K562 (cell line): ENCODE data around the gene TGFBR1. TPM values are rescaled to one million over a fixed set of nuclear protein-coding genes. Genes with fewer than 3 reads are reported as not detected.

ENCODE experiments used
- ATF1 ChIP-seq, 2 experiments: fragments of 450-650 bp in 1 of 2; IDR thresholded peaks; 2 replicates each; pipeline ENCODE4 v1.6.1; 2016; ENCODE audit warnings: missing compliant biosample characterization in 1 of 2, missing genetic modification characterization in 1 of 2
- CREB3 ChIP-seq: fragments of 450-650 bp; conservative IDR thresholded peaks from 2 replicates; pipeline ENCODE4 v1.6.1; 2016; ENCODE audit warnings: missing genetic modification characterization, low read depth, mild to moderate bottlenecking, missing compliant biosample characterization, moderate library complexity
- CTCF ChIP-seq, 3 experiments: IDR thresholded peaks in 2 of 3; conservative IDR thresholded peaks in 1 of 3; 2 replicates each; pipeline ENCODE4 v1.5.1; 2011 to 2012; ENCODE audit warnings: low read length in 3 of 3, mild to moderate bottlenecking in 3 of 3, control low read depth in 2 of 3, improper control_type of control experiment in 1 of 3, inconsistent platforms in 1 of 3, low read depth in 1 of 3, mixed read lengths in 1 of 3, moderate library complexity in 1 of 3; ENCODE audit not compliant: insufficient read depth in 2 of 3
- DACH1 ChIP-seq: fragments of 450-650 bp; IDR thresholded peaks from 2 replicates; pipeline ENCODE4 v1.6.1; 2018; ENCODE audit not compliant: partially characterized antibody
- LARP7 ChIP-seq: fragments of 450-650 bp; IDR thresholded peaks from 2 replicates; pipeline ENCODE4 v1.6.1; 2016
- MAFK ChIP-seq: IDR thresholded peaks from 2 replicates; pipeline ENCODE4 v1.6.1; 2011; ENCODE audit warnings: low read length, improper control_type of control experiment
- NUFIP1 ChIP-seq: fragments of 450-650 bp; IDR thresholded peaks from 2 replicates; pipeline ENCODE4 v1.6.1; 2018; ENCODE audit not compliant: partially characterized antibody
- PRDM10 ChIP-seq: fragments of 450-650 bp; IDR thresholded peaks from 2 replicates; pipeline ENCODE4 v1.6.1; 2018; ENCODE audit not compliant: partially characterized antibody
- SMAD4 ChIP-seq: fragments of 250-450 bp; sonication (Bioruptor Pico); conservative IDR thresholded peaks from 2 replicates; pipeline ENCODE4 v1.8.0; 2021; ENCODE audit warnings: inconsistent platforms, mild to moderate bottlenecking, moderate library complexity
- SMC3 ChIP-seq: conservative IDR thresholded peaks from 2 replicates; pipeline ENCODE4 v1.6.1; 2011; ENCODE audit warnings: low read depth, low read length, improper control_type of control experiment; ENCODE audit not compliant: insufficient read depth
- TAF15 ChIP-seq: fragments of 200-400 bp; formaldehyde crosslinking; IDR thresholded peaks from 2 replicates; pipeline ENCODE4 v1.6.1; 2017; ENCODE audit warnings: mild to moderate bottlenecking, low read depth, low read length, moderate library complexity
- ZNF134 ChIP-seq: fragments of 250-450 bp; sonication (Bioruptor Pico); conservative IDR thresholded peaks from 2 replicates; pipeline ENCODE4 v1.4.0; 2020
- ZNF23 ChIP-seq: fragments of 250-450 bp; sonication (Bioruptor Pico); IDR thresholded peaks from 2 replicates; pipeline ENCODE4 v1.4.0; 2020; ENCODE audit warnings: mild to moderate bottlenecking
- ZNF551 ChIP-seq: fragments of 250-450 bp; sonication (Bioruptor Pico); IDR thresholded peaks from 2 replicates; pipeline ENCODE4 v1.5.0; 2021; ENCODE audit warnings: mild to moderate bottlenecking, moderate library complexity
- ZNF583 ChIP-seq: fragments of 250-450 bp; sonication (Bioruptor Pico); IDR thresholded peaks from 2 replicates; pipeline ENCODE4 v1.4.0; 2020
- ZNF584 ChIP-seq: fragments of 200-800 bp; sonication (Bioruptor generic); IDR thresholded peaks from 2 replicates; pipeline ENCODE4 v1.6.1; 2016; ENCODE audit warnings: low read depth, mild to moderate bottlenecking, missing genetic modification characterization, missing compliant biosample characterization
- ZNF696 ChIP-seq: fragments of 250-450 bp; sonication (Bioruptor Pico); conservative IDR thresholded peaks from 2 replicates; pipeline ENCODE4 v1.4.0; 2020; ENCODE audit warnings: mild to moderate bottlenecking, moderate library complexity
- ZNF766 ChIP-seq: fragments of 200-800 bp; sonication (Bioruptor generic); conservative IDR thresholded peaks from 2 replicates; pipeline ENCODE4 v1.6.1; 2016; ENCODE audit warnings: missing genetic modification characterization, missing compliant biosample characterization
- polyA plus RNA-seq, 8 experiments: library from polyadenylated mRNA; depleted of rRNA in 4 of 8; stranded (reverse) in 5 of 8; unstranded in 3 of 8; fragments of >200 nt; fragmentation: Nextera tagmentation in 2 of 8; fragmentation: Illumina TruSeq in 1 of 8; extraction: Ambion mirVana in 2 of 8; extraction: Trizol in 1 of 8; gene quantifications; 2 replicates each; pipeline versions ENCODE4 v1.2.1 to v1.2.3, GENCODE V29; 2011 to 2014; ENCODE audit warnings: inconsistent platforms in 1 of 8, missing spikeins in 1 of 8
- total RNA-seq, 7 experiments: library from RNA; depleted of rRNA in 6 of 7; stranded (reverse); fragments of >200 nt in 6 of 7; fragmentation: Illumina TruSeq in 2 of 7; extraction: Trizol in 2 of 7; gene quantifications; 2 replicates each; pipeline versions ENCODE4 v1.2.1 to v1.2.3, GENCODE V29; 2011 to 2021; ENCODE audit warnings: low replicate concordance in 1 of 7
- TF ChIP-seq, protein P1 (sequence below): fragments of 250-450 bp; sonication (Bioruptor Pico); IDR thresholded peaks from 2 replicates; pipeline ENCODE4 v1.5.0; 2020; ENCODE audit warnings: mild to moderate bottlenecking
- TF ChIP-seq, protein P2 (sequence below), 2 experiments: IDR thresholded peaks; 2 replicates each; pipeline ENCODE4 v1.6.1; 2011; ENCODE audit warnings: borderline replicate concordance in 1 of 2, control low read depth in 1 of 2, low read depth in 1 of 2, low read length in 1 of 2, mild to moderate bottlenecking in 1 of 2, mixed read lengths in 1 of 2, moderate library complexity in 1 of 2; ENCODE audit not compliant: insufficient read depth in 1 of 2, insufficient read length in 1 of 2, poor library complexity in 1 of 2, severe bottlenecking in 1 of 2; ENCODE audit errors: extremely low read depth in 1 of 2

The TGFBR1 gene
- total and polyA plus RNA-seq, 9 of the 15 experiments (the other 6 are each of a cell fraction or from before 2014, with no cell fraction given): 15.5 to 62.4 (median 42.7) TPM

- TF ChIP-seq CTCF (IDR thresholded peaks at IDR 0.05 in 2 of 3, conservative IDR thresholded peaks at IDR 0.05 in 1 of 3; ENCODE audit: insufficient read depth in 2 of 3, low read depth in 1 of 3, low read length in 3 of 3): no peak
- peak; percentile 15; the same call in 1 of the 2 replicates for TF ChIP-seq SMAD4 (CRISPR knock-in tag)
- no peak for TF ChIP-seq ATF1 (CRISPR knock-in tag; IDR thresholded peaks at IDR 0.05)
- peak; percentile 36; the same call in 1 of the 2 replicates for TF ChIP-seq ATF1 (tag; IDR thresholded peaks at IDR 0.05)
- peak; percentile 10; the same call in 1 of the 2 replicates for TF ChIP-seq ZNF583 (CRISPR knock-in tag)
- TF ChIP-seq CREB3 (tag): peak; percentile 47; the same call in 1 of the 2 replicates
- no peak for TF ChIP-seq ZNF23
- TF ChIP-seq ZNF766 (CRISPR knock-in tag): peak; percentile 66; the same call in 1 of the 2 replicates
- no peak for TF ChIP-seq ZNF551
- no peak for TF ChIP-seq DACH1
- TF ChIP-seq TAF15: no peak
- peak; percentile 72; the same call in 1 of the 2 replicates for TF ChIP-seq ZNF584 (CRISPR knock-in tag)
- 0 out of 2 replicates have a peak, but pooled peaks have one; percentile 30 for TF ChIP-seq ZNF134 (CRISPR knock-in tag)
- TF ChIP-seq LARP7: no peak
- TF ChIP-seq MAFK: no peak
- no peak for TF ChIP-seq NUFIP1
- TF ChIP-seq, protein P1, sequence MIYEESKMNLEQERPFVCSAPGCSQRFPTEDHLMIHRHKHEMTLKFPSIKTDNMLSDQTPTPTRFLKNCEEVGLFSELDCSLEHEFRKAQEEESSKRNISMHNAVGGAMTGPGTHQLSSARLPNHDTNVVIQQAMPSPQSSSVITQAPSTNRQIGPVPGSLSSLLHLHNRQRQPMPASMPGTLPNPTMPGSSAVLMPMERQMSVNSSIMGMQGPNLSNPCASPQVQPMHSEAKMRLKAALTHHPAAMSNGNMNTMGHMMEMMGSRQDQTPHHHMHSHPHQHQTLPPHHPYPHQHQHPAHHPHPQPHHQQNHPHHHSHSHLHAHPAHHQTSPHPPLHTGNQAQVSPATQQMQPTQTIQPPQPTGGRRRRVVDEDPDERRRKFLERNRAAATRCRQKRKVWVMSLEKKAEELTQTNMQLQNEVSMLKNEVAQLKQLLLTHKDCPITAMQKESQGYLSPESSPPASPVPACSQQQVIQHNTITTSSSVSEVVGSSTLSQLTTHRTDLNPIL: 0 out of 2 replicates have a peak, but pooled peaks have one; percentile 75
- no peak for TF ChIP-seq ZNF696 (CRISPR knock-in tag)
- TF ChIP-seq, protein P2, sequence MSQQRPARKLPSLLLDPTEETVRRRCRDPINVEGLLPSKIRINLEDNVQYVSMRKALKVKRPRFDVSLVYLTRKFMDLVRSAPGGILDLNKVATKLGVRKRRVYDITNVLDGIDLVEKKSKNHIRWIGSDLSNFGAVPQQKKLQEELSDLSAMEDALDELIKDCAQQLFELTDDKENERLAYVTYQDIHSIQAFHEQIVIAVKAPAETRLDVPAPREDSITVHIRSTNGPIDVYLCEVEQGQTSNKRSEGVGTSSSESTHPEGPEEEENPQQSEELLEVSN (IDR thresholded peaks at IDR 0.05; ENCODE audit: borderline replicate concordance in 1 of 2, extremely low read depth in 1 of 2, insufficient read depth in 1 of 2, insufficient read length in 1 of 2, low read depth in 1 of 2, low read length in 1 of 2, poor library complexity in 1 of 2, severe bottlenecking in 1 of 2): peak; percentile 39 to 49
- no peak for TF ChIP-seq SMC3
- TF ChIP-seq PRDM10: no peak
These were observed 32.9 kb upstream of the TGFBR1 start (continued) for GRCh38 chr9:99072040-99072394.
